M059J (cell line): ENCODE data around the gene CREBBP. TPM values are rescaled to one million over a fixed set of nuclear protein-coding genes. Genes with fewer than 3 reads are reported as not detected.

ENCODE experiments used
- DNase-seq: peaks from one replicate; pipeline ENCODE4 v3.0.0-alpha.2; 2012; ENCODE audit warnings: low read depth
- total RNA-seq: library from RNA; depleted of rRNA; stranded (reverse); fragments of >200 nt; shearing (Covaris generic); gene quantifications from 2 replicates; pipeline ENCODE4 v1.2.3, GENCODE V29; 2014

Gene CREBBP
- total RNA-seq, 1 experiment from 2014 or later = 14.8 TPM

DNA sequence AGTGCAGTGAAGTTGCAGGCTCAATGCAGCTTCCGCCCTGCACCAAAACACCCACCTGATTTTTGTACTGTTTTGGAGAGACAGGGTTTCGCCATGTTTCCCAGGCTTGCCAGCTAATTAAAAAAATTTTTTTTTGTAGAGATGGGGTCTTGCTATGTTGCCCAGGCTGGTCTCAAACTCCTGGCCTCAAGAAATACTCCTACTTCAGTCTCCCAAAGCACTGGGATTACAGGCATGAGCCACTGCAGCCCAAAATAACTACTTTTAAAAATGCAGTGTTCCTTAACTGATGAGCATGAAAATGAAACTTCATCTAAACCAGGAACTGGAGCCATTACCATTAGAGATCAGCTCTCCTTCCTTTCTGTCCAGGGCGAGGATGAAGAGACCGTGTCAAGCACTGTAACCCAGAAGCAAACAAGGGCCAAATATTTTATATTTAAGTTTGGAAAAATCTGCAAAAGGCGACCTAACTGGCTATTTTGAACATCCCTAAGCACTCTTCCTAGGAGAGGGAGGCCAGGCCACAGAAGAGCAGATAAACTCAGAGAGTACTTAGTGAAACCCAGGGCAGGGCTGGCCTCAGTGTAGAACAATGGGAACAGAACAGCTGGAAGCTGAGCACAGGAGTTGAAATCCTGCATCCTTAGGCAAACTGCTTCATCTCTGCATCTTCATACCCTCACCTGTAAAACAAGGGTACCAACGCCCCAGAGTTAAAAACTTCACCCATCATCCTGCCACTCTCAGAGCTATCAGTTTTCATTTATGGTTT lies 24.0 kb downstream of the CREBBP start:
- no peak for DNase-seq

DNA sequence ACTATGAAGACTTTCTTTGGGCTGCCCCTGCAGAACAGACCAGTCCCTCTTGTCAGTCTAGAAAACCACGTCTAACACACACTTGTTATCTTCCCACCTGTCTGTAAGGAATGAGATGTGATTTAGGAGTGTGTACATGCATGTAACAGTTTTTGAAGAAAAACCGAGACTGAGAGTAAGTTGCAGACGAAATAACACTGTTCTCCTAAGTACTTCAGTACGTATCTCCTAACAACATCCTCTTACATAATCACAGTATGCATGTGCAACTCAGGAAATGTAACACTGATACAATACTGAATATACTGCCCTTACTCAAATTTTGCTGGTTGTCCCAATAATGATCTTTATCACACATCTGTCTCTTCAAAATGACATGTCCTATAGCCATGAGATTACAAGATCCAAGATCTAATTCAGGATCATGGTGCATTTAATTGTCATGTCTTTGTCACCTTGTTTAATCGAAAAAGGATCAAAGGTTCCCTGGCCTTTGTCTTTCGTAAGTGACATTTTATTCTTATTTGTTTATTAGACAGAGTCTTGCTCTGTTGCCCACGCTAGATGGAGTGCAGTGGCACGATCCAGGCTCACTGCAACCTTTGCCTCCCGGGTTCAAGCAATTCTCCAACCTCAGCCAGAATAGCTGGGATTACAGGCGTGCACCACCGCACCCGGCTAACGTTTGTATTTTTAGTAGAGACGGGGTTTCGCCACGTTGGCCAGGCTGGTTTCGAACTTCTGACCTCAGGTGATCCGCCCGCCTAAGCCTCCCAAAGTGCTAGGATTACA lies 25.6 kb downstream of the CREBBP start:
- no peak for DNase-seq

DNA sequence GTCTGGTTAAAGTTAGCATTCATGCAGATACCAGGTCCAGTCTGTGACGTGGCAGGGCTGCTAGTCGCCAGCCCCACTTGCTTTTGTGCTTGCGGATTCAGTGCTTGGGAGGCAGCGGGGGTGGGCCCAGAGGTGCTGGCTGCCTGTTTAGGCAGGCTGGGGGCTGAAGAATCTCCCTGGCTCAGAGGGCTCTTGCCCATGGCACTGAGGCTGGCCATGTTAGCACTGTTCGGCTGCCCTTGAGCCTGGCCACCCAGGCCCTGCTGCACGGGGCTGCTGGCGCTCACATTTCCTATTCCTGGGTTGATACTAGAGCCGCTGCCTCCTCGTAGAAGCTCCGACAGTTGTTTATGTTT lies 30.0 kb downstream of the CREBBP start:
- DNase-seq = no peak

DNA sequence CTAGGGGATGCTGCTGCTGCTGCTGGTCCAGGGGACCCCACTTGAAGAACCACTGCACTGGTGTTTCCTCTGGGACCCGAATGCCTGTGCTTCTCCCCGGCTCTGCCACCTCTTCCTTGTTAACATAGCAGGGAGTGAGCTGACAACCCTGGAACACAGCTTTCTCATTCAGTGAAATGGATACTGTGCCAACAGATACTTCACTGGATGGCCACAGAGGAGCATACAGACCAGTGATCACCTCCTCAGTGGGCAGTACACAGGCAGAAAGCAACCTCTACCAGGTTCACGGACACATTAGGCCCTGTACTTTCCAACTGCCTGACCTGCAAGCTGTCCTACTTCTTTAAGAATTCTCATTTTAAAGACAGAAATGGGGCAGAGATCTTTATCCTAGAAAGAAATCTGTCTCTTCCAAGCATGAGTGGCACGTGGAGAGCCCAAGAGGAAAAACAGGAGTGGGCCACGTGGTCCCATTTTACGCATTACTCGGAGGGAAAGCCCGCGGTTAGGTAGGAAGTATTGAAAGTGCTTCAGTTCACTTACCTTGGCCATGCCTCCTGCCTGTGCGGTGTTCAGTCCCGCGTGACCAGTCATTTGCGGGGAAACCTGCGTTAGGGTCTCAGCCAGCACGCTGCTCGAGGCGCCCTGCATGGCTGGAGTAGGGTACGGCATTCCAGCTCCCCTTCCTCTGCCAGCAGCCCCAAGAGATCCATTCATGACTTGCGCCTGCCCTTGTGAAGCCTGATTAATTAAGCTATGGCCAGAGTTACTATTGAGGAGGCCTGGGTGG lies 30.6 kb downstream of the CREBBP start:
- no peak for DNase-seq

DNA sequence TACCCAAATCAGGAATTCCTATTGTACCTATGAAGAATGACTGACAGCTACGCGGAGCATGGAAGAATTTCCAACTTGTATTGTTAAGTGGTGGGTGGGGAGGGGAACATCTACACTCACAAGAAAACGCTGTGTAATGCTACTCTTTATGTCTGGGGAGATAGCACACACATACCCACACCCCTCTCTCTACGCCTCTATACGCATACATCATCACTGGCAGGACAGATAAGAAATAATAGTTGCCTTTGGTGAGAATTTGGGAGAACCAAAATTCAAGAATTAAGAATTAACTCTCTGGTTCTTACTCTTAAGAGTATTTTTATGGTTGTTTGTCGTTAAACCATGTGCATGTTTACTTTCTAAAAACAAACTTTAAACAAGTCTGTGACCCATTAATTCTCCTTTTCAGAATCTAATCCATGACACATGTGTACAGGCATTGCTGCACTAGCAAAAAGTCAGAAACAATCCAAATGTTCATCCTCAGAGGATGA lies 33.9 kb downstream of the CREBBP start:
- no peak for DNase-seq

DNA sequence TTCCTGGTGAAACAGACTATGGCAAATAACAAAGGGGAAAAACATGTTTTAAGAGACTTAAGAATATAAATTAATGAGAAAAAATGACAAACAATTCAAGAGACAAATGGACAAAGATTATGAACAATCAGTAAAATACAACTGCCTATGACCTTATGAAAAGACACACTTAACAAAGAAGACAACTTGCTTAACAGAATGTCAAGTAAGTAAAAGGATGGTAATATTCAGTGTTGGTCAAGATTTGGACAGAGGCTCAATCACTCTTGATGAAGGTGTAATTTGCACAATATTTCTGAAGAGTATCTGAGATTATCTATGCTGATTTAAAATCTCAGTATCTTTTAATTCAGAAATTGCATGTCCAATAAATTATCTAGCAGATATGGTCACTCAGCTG lies 34.4 kb downstream of the CREBBP start:
- DNase-seq = no peak

DNA sequence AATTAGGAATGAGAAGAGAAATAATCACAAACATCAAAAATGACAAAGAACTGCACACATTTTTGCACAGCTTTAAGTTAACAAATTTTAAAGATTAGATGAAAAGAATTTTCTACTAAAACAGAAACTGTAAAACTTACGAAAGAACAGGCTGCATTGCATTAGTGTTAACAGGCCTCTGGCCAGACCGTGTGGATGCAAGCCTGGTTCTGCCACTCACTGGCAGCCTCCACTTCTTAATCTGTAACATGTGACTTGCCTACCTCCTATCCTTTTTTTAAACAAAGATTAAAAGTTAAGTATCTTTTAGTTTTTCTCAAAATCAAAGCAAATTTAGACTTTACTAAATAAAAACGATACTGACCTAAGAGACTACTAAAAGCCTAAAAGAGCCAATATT lies 37.5 kb downstream of the CREBBP start:
- DNase-seq = no peak

DNA sequence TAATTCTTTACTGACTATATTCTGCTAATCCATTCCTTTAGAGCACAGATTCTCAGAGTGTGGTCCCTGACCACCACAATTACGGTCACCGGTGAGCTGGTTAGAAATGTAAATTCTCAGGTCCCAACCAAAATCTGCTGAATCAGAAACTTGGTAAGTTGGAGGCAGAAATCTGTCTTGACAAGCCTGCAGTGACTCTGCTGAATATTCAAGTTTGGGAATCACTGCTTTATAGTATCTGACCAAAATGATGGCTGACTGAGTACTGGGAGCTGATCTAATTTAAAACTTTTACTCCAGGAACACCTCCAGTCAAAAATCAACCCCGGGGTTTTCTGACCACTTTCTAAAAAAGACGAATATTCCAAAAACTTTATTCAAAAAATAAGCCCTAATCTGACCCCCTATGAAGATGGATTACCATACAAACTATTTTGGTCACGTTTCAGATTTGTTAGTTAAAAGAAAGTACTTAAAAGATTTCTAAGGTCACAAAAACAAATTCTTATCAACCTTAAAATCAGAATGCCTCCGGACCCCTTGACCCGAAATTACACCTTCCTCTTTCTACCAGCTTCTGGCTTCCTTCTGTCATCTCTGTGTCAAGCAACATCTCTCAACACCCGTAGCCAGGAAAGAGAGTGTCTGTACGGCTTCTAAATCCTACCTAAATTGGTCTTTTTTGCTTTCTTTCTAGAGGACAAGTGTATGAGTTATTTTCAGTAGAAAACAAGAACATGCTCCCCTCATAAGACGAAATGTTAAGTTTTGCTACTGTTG lies 38.6 kb downstream of the CREBBP start:
- DNase-seq = no peak

DNA sequence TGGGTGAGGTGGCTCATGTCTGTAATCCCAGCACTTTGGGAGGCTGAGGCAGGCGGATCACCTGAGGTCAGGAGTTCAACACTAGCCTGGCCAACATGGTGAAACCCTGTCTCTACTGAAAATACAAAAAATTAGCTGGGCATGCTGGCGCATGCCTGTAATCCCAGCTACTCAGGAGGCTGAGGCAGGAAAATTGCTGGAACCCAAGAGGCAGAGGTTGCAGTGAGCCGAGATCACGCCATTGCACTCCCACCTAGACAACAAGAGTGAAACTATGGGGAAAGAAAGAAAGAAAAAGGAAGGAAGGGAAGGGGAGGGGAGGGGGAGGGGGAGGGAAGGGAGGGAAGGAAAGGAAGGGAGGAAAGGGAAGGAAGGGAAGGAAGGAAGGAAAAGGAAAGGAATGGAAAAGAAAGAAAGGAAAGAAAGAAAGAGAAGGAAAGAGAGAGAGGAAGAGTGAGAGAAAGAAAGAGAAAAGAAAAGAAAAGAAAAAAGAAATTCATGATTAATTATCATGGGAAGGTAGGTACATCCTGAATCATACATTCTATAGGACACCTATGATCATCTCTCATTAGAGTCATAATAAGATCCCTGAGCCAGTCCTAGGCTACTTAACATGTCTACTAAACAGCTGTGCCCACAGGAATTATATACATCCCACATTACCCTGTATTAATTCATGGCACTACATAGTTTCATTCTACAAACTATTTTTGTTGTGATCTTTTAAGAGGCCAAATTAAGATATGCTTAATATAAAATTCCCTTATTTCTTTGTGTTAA lies 40.9 kb downstream of the CREBBP start:
- DNase-seq = no peak

DNA sequence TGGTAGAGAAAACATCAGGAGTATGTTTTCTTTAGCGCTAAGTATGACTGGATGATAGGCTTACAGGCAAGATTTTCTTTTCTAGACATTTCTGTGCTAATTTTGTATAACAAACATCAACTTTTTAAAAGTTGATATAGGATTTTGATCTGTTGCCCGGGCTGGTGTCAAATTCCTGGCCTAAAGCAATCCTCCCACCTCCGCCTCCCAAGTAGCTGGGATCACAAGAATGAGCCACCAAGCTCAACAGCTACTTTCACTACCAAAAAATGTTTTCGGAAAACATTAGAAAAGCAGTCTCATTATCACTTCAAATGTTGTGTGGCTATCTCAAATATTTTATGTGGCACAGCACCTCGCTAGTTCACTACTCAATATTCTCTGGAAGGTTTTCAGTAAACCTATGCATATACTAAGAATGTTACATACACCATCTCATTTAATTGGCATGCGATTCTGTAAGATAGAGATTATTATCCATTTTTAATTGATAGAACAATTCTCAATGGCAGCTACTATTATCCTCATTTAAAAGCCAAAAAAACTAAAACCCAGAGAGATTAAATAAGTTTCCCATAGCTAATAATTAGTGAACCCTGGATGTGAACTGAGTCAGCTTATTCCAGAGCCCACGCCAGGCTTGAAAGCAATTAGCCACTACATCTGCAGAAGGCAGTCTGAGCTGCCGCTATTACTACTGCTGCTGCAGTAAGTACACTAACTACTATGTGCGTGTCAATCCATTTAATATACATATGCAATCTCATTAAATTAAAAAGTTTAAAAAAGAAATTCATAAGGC lies 41.7 kb downstream of the CREBBP start:
- DNase-seq = no peak

DNA sequence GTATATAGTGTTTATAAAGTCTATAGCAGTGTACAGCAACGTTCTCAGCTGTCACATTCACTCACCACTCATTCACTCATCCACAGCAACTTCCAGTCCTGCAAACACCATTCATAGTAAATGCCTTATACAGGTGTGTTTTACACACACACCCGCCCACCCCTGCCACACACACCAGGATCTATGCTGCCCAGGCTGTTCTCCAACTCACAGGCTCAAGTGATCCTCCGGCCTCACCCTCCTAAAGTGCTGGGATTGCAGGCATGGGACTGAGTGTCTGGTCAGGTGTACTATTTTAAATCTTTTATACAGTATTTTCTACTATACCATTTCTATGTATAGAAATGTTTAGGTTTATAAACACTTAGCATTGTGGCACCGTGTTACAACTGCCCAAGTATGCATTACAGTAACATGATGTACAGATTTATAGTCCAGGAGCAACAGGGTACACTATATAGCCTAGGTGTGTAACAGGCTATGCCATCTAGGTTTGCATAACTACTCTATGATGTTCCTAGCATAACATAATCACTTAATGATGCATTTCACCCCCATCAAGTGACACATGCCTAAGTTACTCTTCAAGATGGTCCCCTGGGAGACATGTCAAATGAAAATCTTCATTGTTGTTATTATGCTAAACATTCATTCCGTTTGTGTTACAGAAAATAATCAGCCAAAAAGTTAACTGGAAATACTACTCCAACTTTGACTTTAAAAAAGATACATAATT lies 42.5 kb downstream of the CREBBP start:
- DNase-seq = no peak

DNA sequence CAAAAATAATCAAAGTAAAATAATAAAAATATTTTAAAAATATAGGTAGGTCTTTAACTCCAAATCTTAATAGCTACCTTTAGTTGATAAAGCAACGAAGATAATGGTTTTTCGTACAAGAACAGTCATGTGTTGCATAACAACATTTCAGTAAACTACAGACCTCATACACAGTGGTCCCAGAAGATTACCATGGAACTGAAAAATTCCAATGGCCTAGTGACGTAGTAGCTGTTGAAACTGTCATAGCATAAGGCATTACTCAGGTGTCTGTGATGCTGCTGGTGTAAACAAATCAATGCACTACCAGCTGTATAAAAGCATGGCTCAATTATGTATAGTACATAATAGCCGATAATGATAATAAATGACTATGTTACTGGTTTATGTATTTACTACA lies 43.9 kb downstream of the CREBBP start:
- DNase-seq = no peak

DNA sequence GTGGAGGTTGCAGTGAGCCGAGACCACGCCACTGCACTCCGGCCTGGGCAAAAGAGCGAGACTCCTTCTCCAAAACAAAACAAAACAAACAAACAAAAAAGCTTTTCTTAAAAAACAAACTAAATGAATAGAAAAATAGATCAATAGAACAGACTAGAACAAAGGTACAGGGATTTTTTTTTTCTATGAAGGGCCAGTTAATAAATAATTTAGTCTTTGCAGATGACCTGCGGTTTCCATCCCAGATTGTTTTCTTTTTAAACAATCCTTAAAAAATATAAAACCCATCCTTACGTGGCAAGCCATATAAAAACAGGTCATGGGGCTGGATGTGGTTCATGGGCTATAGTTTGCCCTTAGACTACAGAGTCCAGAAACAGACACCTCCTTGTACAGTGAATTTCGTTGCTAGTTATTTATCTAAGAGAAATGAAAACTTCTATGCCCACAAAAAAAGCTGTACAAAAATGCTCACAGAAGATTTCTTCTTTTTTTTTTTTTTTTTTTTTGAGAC lies 45.4 kb downstream of the CREBBP start:
- DNase-seq = no peak

DNA sequence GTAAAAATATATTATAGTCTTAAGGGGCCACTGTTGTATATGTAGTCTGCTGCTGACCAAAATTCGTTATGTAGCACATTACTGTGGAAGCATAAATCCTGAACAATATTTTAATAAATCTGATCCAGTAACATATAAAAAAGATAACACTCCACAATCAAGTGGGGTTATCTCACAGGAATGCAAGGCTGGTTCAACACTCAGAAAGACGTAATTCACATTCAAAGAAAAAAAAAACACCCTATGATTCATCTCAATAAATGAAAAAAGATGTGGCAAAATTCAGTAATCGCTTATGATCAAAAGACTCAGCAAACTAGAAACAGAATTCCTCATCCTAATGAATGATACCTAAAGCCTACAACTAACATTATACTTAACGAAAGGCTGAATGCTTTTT lies 47.8 kb downstream of the CREBBP start:
- peak; percentile 18 for DNase-seq

DNA sequence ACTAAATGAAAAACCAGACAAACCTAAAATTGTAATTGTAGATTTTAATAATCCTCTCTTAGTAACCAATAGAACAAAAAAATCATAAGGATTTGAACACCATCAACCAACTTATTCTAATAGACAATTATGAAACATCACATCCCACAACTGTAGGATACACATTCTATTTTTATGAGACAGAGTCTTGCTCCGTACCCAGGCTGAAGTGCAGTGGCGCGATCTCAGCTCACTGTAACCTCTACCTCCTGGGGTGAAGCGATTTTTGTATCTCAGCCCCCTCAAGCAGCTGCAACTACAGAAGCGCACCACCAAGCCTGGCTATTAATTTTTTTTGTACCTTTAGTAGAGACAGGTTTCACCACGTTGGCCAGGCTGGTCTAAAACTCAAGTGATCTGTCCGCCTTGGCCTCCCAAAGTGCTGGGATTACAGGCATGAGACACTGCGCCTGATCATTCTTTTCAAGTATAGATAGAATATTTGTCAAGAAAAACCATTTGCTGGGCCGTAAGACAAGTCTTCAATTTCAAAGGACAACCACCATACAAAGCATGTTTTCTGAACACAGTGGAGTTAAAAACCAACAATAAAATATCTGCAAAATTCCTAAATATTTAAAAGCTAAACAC lies 49.8 kb downstream of the CREBBP start:
- no peak for DNase-seq

DNA sequence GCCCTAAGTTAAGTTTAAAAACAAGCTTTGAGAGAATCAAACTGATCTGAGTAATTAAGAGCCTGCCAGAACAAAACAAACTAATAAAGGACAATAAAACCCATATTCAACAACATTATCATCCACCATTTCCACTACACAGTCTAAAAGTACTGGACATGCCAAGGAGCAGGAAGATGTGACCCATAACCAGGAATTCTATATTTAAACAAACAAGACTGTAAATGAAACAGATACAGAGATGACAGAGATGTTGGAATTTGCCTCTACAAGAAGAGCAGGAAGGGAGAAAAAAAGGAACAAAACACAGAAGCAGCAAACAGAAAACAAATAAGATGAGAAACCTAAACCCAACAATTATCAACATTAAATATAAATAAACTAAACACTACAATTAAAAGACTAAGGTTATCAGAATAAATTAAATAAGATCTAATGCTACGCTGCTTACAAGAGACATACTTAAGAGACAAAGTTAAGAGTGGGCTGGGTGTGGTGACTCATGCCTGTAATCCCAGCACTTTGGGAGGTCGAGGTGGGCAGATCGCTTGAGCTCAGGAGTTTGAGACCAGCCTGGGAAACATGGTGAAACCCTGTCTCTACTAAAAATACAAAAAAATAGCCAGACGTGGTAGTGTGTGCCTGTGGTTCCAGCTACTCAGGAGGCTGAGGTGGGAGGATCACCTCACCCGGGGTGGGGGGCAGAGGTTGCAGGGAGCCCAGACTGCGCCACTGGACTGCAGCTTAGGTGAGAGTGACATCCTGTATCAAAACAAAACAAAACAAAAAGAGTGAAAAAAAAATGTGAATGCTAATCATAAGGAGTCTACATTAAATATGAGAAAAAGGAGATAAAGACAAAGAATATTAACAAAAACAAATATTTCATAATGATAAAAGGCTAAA lies 50.6 kb downstream of the CREBBP start:
- no peak for DNase-seq

DNA sequence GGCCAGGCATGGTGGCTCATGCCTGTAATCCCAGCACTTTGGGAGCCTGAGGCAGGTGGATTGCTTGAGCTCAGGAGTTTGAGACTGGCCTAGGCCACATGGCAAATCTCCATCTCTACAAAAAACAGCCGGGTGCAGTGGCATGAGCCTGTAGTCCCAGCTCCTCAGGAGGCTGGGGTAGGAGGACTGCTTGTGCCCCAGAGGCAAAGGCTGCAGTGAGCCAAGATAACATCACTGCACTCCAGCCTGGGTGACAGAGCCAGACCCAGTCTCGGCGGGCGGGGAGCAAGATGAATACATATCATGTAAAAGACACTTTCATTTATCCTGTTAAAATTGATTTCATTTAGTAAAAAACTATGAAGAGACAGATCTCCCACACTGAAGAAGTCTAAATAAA lies 54.6 kb downstream of the CREBBP start:
- no peak for DNase-seq
